HUES64 (cell line): ENCODE measurements around the gene CENPP.
A peak's percentile ranks its signal among the peaks of the same experiment; 100 is the strongest.

Source experiments
- H3K27ac ChIP-seq: 2 replicates; pipeline ENCODE4 v1.7.0; 2013; ENCODE audit warnings: low read depth, low read length, inconsistent platforms
- H3K27me3 ChIP-seq: 2 replicates; pipeline ENCODE4 v1.6.1; 2013; ENCODE audit warnings: mild to moderate bottlenecking, low read length; ENCODE audit not compliant: insufficient read depth
- H3K36me3 ChIP-seq: 2 replicates; pipeline ENCODE4 v1.6.1; 2013; ENCODE audit warnings: mild to moderate bottlenecking, low read length; ENCODE audit not compliant: insufficient read depth
- H3K4me1 ChIP-seq: 2 replicates; pipeline ENCODE4 v1.6.1; 2013; ENCODE audit warnings: mild to moderate bottlenecking, low read length, moderate library complexity; ENCODE audit not compliant: insufficient read depth
- H3K4me3 ChIP-seq: 2 replicates; pipeline ENCODE4 v1.5.1; 2013; ENCODE audit warnings: mild to moderate bottlenecking, low read length, moderate library complexity
- H3K9ac ChIP-seq: 2 replicates; pipeline ENCODE4 v1.6.1; 2013; ENCODE audit warnings: mild to moderate bottlenecking, low read depth, low read length
- H3K9me3 ChIP-seq: 2 replicates; pipeline ENCODE4 v1.6.1; 2013; ENCODE audit warnings: low read depth, low read length; ENCODE audit not compliant: insufficient read depth
- WGBS: fragments of 150-250, 120-280 bp; methylation state at CpG from one replicate; pipeline ENCODE4 v1.1.7; 2013; ENCODE audit warnings: missing lambda C conversion rate; 5-methylcytosine and 5-hydroxymethylcytosine counted together

Gene CENPP

GRCh38 chr9:92665836-92666235 lies 340.1 kb downstream of the CENPP start:
- Histone ChIP-seq H3K27ac (no peak overlapping the region), H3K9me3 (no peaks in the 10 kb centered on the region), H3K9ac (no peak overlapping the region), H3K4me1 (peaks cover 13% of the 10 kb centered on the region; the same call in 1 of the 2 replicates), H3K4me3 (no peak overlapping the region), H3K36me3 (peaks cover 5% of the 10 kb centered on the region; the same call in 1 of the 2 replicates), H3K27me3 (no peaks in the 10 kb centered on the region)
- 96% methylated on average over 3 of the region's 3 CpGs for WGBS

GRCh38 chr9:92666236-92666635 lies 340.5 kb downstream of the CENPP start:
- H3K36me3 ChIP-seq: peaks cover 5% of the 10 kb centered on the region; the same call in 1 of the 2 replicates
- H3K4me1 ChIP-seq: peaks cover 13% of the 10 kb centered on the region; the same call in 1 of the 2 replicates
- H3K27me3 ChIP-seq: no peaks in the 10 kb centered on the region
- H3K4me3 ChIP-seq: no peak overlapping the region
- H3K27ac ChIP-seq: no peak overlapping the region
- H3K9ac ChIP-seq: no peak overlapping the region
- WGBS: 96% methylated on average over 6 of the region's 6 CpGs
- no peaks in the 10 kb centered on the region for H3K9me3 ChIP-seq

GRCh38 chr9:92666912-92667532 lies 341.3 kb downstream of the CENPP start:
- Histone ChIP-seq H3K9me3 (no peaks in the 10 kb centered on the region), H3K4me1 (peaks cover 13% of the 10 kb centered on the region; the same call in 1 of the 2 replicates), H3K27me3 (no peaks in the 10 kb centered on the region), H3K36me3 (peaks cover 5% of the 10 kb centered on the region; the same call in 1 of the 2 replicates), H3K4me3 (no peak overlapping the region), H3K9ac (no peak overlapping the region), H3K27ac (no peak overlapping the region)
- WGBS: 89% methylated on average over 8 of the region's 8 CpGs

GRCh38 chr9:92668746-92669526 lies 343.2 kb downstream of the CENPP start:
- H3K4me1 ChIP-seq: peaks cover 13% of the 10 kb centered on the region; the same call in 1 of the 2 replicates
- peaks cover 5% of the 10 kb centered on the region; the same call in 1 of the 2 replicates for H3K36me3 ChIP-seq
- H3K27me3 ChIP-seq: no peaks in the 10 kb centered on the region
- H3K9ac ChIP-seq: peak overlapping the region; percentile 64
- peak overlapping the region; percentile 49; the same call in 1 of the 2 replicates for H3K27ac ChIP-seq
- H3K4me3 ChIP-seq: peak overlapping the region; percentile 99
- H3K9me3 ChIP-seq: no peaks in the 10 kb centered on the region
- WGBS: 25% methylated on average over 14 of the region's 14 CpGs

- Histone ChIP-seq H3K4me3 (peak overlapping the region; percentile 99), H3K9me3 (no peaks in the 10 kb centered on the region), H3K36me3 (peaks cover 5% of the 10 kb centered on the region; the same call in 1 of the 2 replicates), H3K4me1 (peaks cover 13% of the 10 kb centered on the region; the same call in 1 of the 2 replicates), H3K27me3 (no peaks in the 10 kb centered on the region), H3K9ac (peak overlapping the region; percentile 64), H3K27ac (peak overlapping the region; percentile 49; the same call in 1 of the 2 replicates)
- under 1% methylated on average over 29 of the region's 29 CpGs for WGBS
Observed at GRCh38 chr9:92669527-92669889, 343.8 kb downstream of the CENPP start.
